ENCODE results near the gene IL17B.

DNA sequence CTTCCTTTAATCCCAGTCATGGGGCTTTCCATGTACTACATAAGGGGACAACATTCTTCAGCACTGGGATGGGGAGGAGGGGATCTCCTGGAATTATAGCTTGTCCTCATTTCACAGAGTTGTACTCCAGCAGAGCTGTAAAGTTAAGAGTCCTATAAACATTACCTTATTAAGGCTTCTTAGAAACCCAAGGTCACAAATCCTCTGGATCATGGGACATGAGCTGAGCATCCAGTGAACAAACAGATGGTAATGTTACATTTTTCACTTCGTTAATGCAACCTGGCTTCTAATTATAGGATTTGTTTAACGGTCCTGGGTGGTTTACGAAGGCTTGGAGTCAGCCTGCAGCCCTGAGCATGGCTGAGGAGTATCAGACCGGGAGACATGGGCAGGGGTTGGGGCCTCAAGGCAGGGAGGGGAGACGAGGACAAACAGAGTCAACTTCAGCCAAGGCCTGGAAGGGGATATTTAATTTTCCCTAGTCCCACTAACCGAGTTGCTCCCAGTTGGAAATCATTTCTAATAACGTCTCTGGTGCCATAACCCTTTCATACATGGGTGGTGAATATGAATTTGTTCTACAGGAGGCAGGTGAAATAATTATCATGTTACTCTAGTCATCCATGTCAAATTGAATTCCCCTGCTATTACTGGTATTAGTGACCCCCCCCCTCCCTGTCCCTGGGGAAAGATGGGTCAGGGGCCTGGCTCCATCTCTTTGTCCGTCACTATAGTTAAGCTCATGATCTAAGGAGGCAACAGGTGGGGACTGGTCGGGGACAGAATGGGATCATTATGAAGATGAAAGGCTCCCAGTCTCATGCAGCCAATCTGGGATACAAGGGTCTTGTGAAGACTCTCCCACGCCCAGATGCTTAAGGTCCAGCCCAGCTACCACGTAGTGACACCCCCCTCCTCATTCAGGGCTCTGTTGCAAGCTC lies 10.7 kb upstream of the IL17B start:
- TF ChIP-seq POLR2A (IDR thresholded peaks at IDR 0.05) (no peak), CTCF (IDR thresholded peaks at IDR 0.05) (no peak)
